GF-D8 (cell line): ENCODE measurements around the gene GATA3.

Experiments
- DNase-seq: peaks from one replicate; lab custom pipeline; 2025; lab: John Stamatoyannopoulos, UW

The GATA3 gene

GRCh38 chr10:8064436-8064835, 9.9 kb downstream of the GATA3 start:
- DNase-seq = no peak

DNA sequence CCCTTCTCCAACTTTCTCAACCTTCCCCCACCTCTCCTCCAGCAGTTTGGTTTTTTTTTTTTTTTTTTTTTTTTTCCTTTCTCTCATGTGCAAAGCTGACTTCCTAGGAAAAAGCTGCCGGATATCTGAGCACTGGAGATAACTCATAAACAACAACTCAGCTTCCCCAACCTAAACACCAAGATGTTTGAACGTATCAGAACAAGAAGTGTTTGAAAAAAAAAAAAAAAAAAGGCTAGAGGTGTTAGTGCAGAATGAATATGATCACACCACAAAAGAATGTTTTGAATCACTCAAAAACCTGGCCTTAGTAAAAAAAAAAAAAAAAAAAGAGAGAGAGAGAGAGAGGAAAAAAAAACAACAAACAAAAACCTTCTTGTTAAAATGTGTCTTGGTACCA, 11.2 kb downstream of the GATA3 start:
- DNase-seq = no peak

DNA sequence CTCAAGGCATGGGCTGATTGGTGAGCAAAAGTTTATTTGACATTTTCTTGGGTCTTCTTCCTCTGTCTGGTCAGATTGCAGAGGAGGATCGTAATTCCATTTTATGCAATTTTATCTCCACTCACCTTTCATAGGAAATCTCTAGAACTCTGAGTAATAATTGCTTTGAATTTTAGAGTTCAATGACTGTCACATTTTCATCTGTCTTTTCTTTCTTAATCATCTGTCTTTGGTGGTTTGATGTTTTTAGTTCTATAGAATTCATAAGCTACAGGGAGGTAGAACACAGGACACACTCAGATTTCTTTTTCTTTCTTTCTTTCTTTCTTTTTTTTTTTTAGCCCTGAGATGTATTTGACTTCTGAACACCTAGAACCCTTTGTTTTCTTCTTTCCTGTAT, 11.6 kb downstream of the GATA3 start:
- DNase-seq = no peak

- no peak for DNase-seq
Observed at GRCh38 chr10:8066797-8067196, 12.3 kb downstream of the GATA3 start.

DNA sequence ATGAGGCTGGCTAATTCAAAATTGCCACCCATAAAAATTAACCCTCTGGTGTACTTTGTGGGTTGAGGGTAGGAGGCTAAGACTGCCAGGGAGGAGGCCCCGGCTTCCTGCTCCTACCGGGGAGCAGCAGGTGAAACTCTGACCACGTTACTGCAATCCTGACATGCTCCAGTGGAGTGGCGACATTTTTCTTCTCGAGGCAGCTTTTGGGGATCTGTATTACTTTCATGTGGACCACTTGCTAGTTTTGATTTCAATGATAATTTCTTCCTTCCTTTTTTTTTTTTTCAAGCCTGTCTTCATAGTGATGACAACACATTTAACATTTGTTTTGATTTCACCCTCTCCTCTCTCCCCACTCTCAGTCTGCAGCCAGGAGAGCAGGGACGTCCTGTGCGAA, 14.6 kb downstream of the GATA3 start:
- DNase-seq = no peak

DNA sequence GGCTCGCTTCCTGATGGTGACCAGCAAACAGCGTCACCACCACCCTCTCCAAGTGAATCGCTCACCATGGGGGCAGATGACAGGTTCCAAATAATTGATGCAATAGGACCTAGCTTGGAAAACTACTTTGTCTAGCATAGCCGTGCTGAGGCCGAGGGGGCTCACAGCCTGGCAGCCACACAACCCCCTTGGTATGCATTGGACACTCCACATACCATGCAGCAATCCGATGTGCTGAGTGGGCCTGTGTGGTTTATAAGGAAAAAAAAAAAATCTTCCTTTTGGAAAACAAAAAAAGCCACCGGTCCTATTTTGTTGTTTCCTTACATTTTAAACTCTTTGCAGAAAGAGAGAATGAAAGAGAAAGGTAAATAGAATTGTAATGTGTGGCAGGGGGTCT, 15.1 kb downstream of the GATA3 start:
- no peak for DNase-seq

- DNase-seq = no peak
Observed at GRCh38 chr10:8070440-8070839, 16.0 kb downstream of the GATA3 start.

- no peak for DNase-seq
Observed at GRCh38 chr10:8071006-8071405, 16.5 kb downstream of the GATA3 start.

GRCh38 chr10:8071666-8072065, 17.2 kb downstream of the GATA3 start:
- DNase-seq = no peak

- DNase-seq = no peak
Observed at GRCh38 chr10:8072211-8072610, 17.7 kb downstream of the GATA3 start.

- DNase-seq = no peak
Observed at GRCh38 chr10:8073691-8074416, 19.4 kb downstream of the GATA3 start.

GRCh38 chr10:8074881-8075280, 20.4 kb downstream of the GATA3 start:
- DNase-seq = no peak

GRCh38 chr10:8075282-8076260, 21.1 kb downstream of the GATA3 start:
- no peak for DNase-seq

- DNase-seq = no peak
Observed at GRCh38 chr10:8076933-8077332, 22.4 kb downstream of the GATA3 start.

- no peak for DNase-seq
Observed at GRCh38 chr10:8078027-8078426, 23.5 kb downstream of the GATA3 start.

DNA sequence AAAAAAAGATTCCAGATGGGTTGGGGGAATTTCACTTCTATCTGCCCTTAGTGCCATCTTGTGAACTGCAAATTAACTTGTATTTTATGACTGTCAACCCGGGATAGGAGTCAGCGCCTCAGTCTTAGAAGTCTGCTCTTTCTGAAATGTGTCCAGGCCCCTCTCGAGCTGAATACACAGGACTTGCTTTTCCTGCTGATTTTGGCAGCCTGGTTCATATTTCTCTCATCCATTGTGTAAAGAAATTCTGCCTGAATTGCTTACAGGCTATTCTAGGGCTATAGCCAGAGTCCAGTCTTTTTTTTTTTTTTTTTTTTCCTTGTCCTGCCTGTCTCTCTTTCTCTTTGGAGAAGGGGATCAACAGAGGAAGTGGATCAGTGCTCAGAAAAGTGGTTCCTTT, 24.6 kb downstream of the GATA3 start:
- no peak for DNase-seq

- no peak for DNase-seq
Observed at GRCh38 chr10:8084799-8085198, 30.3 kb downstream of the GATA3 start.

DNA sequence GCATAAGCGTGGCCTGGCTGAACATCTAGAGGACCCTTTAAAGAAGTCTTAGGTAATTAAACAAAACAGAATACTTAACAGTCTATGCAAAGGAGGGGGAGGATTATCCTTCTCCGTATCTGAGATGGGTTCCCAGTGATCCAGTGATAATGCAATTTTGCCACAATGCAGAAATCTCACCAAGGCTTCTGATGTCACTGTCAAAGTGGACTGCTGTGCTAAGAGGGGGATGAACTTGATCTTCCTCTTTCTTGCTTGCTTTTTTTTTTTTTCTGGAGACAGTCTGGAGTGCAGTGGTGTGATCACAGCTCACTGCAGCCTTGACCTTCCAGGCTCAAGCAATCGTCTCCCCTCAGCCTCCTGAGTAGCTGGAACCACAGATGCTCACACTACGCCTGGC, 30.8 kb downstream of the GATA3 start:
- DNase-seq = no peak

- no peak for DNase-seq
Observed at GRCh38 chr10:8086315-8086714, 31.8 kb downstream of the GATA3 start.

- no peak for DNase-seq
Observed at GRCh38 chr10:8088504-8088903, 34.0 kb downstream of the GATA3 start.

- DNase-seq = no peak
Observed at GRCh38 chr10:8092428-8092827, 37.9 kb downstream of the GATA3 start.

GRCh38 chr10:8095959-8096358, 41.5 kb downstream of the GATA3 start:
- DNase-seq = no peak

- no peak for DNase-seq
Observed at GRCh38 chr10:8096931-8097330, 42.4 kb downstream of the GATA3 start.
